SK-N-SH (cell line): ENCODE results near the gene TXNDC11. TPM values are rescaled to one million over a fixed set of nuclear protein-coding genes. Genes with fewer than 3 reads are reported as not detected.

ENCODE experiments used
- CTCF ChIA-PET: fragments of 300-600, 350-600 bp; formaldehyde crosslinking; extraction: SDS; loops from one replicate; lab custom pipeline; 2021; lab: Yijun Ruan, JAX
- POLR2A ChIA-PET: fragments of 350-600 bp; sonication (Branson Sonifier 250); formaldehyde crosslinking; extraction: SDS; loops from one replicate; lab custom pipeline; 2020; ENCODE audit warnings: antibody characterized with exemption, inconsistent platforms; lab: Yijun Ruan, JAX
- DNase-seq: peaks from one replicate; pipeline ENCODE4 v3.0.0; 2012
- H2AFZ ChIP-seq: fragments of 200-600 bp; sonication (generic); 2 replicates; pipeline ENCODE4 v1.8.1; 2016; ENCODE audit warnings: antibody characterized with exemption, mild to moderate bottlenecking, low read depth
- H3F3A ChIP-seq: fragments of 200-600 bp; sonication (generic); replicated peaks from 2 replicates; pipeline ENCODE3; 2016; ENCODE audit warnings: antibody characterized with exemption, mild to moderate bottlenecking; ENCODE audit not compliant: insufficient read depth
- H3K27ac ChIP-seq, 2 experiments: fragments of 200-500 bp in 1 of 2; fragments of 200-600 bp in 1 of 2; sonication (Bioruptor generic) in 1 of 2; sonication (generic), shearing (Covaris generic) in 1 of 2; 2 replicates each; pipeline versions ENCODE4 v1.5.1 to v1.6.1; 2014 to 2016; ENCODE audit warnings: low read depth in 2 of 2, inconsistent platforms in 1 of 2, low read length in 1 of 2, mild to moderate bottlenecking in 1 of 2, mixed read lengths in 1 of 2
- H3K27me3 ChIP-seq: fragments of 200-600 bp; sonication (generic), shearing (Covaris generic); 2 replicates; pipeline ENCODE4 v1.6.1; 2016; ENCODE audit warnings: mixed run types; ENCODE audit not compliant: insufficient read depth
- H3K36me3 ChIP-seq, 2 experiments: fragments of 200-500 bp in 1 of 2; fragments of 200-600 bp in 1 of 2; sonication (Bioruptor generic) in 1 of 2; sonication (generic) in 1 of 2; replicated peaks in 1 of 2; 2 replicates each; pipeline versions ENCODE3 to v1.5.1; 2014 to 2016; ENCODE audit warnings: low read length in 1 of 2, mild to moderate bottlenecking in 1 of 2; ENCODE audit not compliant: insufficient read depth in 2 of 2, control insufficient read depth in 1 of 2
- H3K4me1 ChIP-seq, 2 experiments: fragments of 200-500 bp in 1 of 2; fragments of 200-600 bp in 1 of 2; sonication (Bioruptor generic) in 1 of 2; sonication (generic), shearing (Covaris generic) in 1 of 2; 2 replicates each; pipeline versions ENCODE4 v1.5.1 to v1.6.1; 2014 to 2016; ENCODE audit warnings: low read depth in 1 of 2, low read length in 1 of 2, mixed run types in 1 of 2; ENCODE audit not compliant: insufficient read depth in 2 of 2, control insufficient read depth in 1 of 2
- H3K4me2 ChIP-seq: fragments of 200-600 bp; sonication (generic), shearing (Covaris generic); 2 replicates; pipeline ENCODE4 v1.6.1; 2017; ENCODE audit warnings: mixed run types
- H3K4me3 ChIP-seq, 2 experiments: fragments of 200-500 bp in 1 of 2; fragments of 200-600 bp in 1 of 2; sonication (Bioruptor generic) in 1 of 2; sonication (generic), shearing (Covaris generic) in 1 of 2; 2 replicates each; pipeline versions ENCODE4 v1.5.1 to v1.8.1; 2014 to 2016; ENCODE audit warnings: low read depth in 2 of 2, inconsistent platforms in 1 of 2, low read length in 1 of 2, mild to moderate bottlenecking in 1 of 2, mixed read lengths in 1 of 2, moderate library complexity in 1 of 2
- H3K79me2 ChIP-seq: fragments of 200-600 bp; sonication (generic); 2 replicates; pipeline ENCODE4 v1.8.1; 2017; ENCODE audit warnings: mild to moderate bottlenecking; ENCODE audit not compliant: insufficient read depth
- H3K9ac ChIP-seq: fragments of 200-600 bp; sonication (generic); 2 replicates; pipeline ENCODE4 v1.6.1; 2017; ENCODE audit warnings: mixed run types
- H3K9me2 ChIP-seq: fragments of 200-600 bp; sonication (generic); 2 replicates; pipeline ENCODE4 v1.6.1; 2017; ENCODE audit warnings: mixed run types
- H3K9me3 ChIP-seq: fragments of 200-600 bp; sonication (generic); 2 replicates; pipeline ENCODE4 v1.6.1; 2017; ENCODE audit warnings: mixed run types, mild to moderate bottlenecking, moderate library complexity
- H4K20me1 ChIP-seq: fragments of 200-600 bp; sonication (generic); 2 replicates; pipeline ENCODE4 v1.6.1; 2017; ENCODE audit warnings: mild to moderate bottlenecking, mixed run types; ENCODE audit not compliant: insufficient read depth
- CTCF ChIP-seq: fragments of 200-600 bp; sonication (generic); IDR thresholded peaks from 2 replicates; pipeline ENCODE4 v1.6.1; 2017; ENCODE audit warnings: antibody characterized with exemption, mild to moderate bottlenecking, moderate library complexity
- EZH2phosphoT487 ChIP-seq: fragments of 200-600 bp; sonication (generic); IDR thresholded peaks from 2 replicates; pipeline ENCODE4 v1.6.1; 2017; ENCODE audit warnings: low read depth, mixed run types, mild to moderate bottlenecking, antibody characterized with exemption, moderate library complexity, borderline replicate concordance
- FOXJ3 ChIP-seq: sonication (generic); formaldehyde crosslinking; IDR thresholded peaks from 2 replicates; pipeline ENCODE4 v1.5.1; 2020; ENCODE audit warnings: mild to moderate bottlenecking, missing genetic modification reagents
- GABPA ChIP-seq: IDR thresholded peaks from 2 replicates; pipeline ENCODE4 v1.4.0; 2012; ENCODE audit warnings: low read depth, mild to moderate bottlenecking
- GATA2 ChIP-seq: sonication (generic); formaldehyde crosslinking; IDR thresholded peaks from 2 replicates; pipeline ENCODE4 v1.5.0; 2020; ENCODE audit warnings: mild to moderate bottlenecking, missing genetic modification reagents
- JUND ChIP-seq: IDR thresholded peaks from 2 replicates; pipeline ENCODE4 v1.4.0; 2012
- NFIC ChIP-seq: IDR thresholded peaks from 2 replicates; pipeline ENCODE4 v1.4.0; 2012; ENCODE audit warnings: borderline replicate concordance
- RCOR1 ChIP-seq: fragments of 150-350 bp; IDR thresholded peaks from 2 replicates; pipeline ENCODE4 v1.6.1; 2017; ENCODE audit warnings: antibody characterized with exemption, low read length
- TEAD4 ChIP-seq: IDR thresholded peaks from 2 replicates; pipeline ENCODE4 v1.4.0; 2012; ENCODE audit warnings: mild to moderate bottlenecking, borderline replicate concordance; ENCODE audit not compliant: insufficient read depth
- WGBS: methylation state at CpG from one replicate; pipeline ENCODE4 v1.1.6; 2017; ENCODE audit warnings: low lambda C conversion rate; 5-methylcytosine and 5-hydroxymethylcytosine counted together
- polyA plus RNA-seq, 3 experiments: library from polyadenylated mRNA; depleted of rRNA; stranded (reverse); fragments of >200 nt; gene quantifications; 2 replicates each; pipeline ENCODE4 v1.2.3, GENCODE V29; 2012

The TXNDC11 gene
- polyA plus RNA-seq, 1 of the 3 experiments (the other 2 are of a cell fraction) = 37.0 TPM

GRCh38 chr16:11662582-11662981 lies 80.1 kb downstream of the TXNDC11 start:
- ChIA-PET CTCF (no interaction called here), POLR2A (no interaction called here)
- TF ChIP-seq JUND = no peak
- Histone ChIP-seq H3K36me3 (no peaks in the 10 kb centered on the region), H3K27ac (no peak overlapping the region), H3F3A (peaks cover 8% of the 10 kb centered on the region), H3K79me2 (no peaks in the 10 kb centered on the region), H3K9ac (no peak overlapping the region), H3K27me3 (no peaks in the 10 kb centered on the region), H3K4me2 (no peak overlapping the region), H3K9me3 (no peaks in the 10 kb centered on the region), H3K4me1 (no peaks in the 10 kb centered on the region; a peak in 1 of 4 replicates), H4K20me1 (no peaks in the 10 kb centered on the region), H3K4me3 (no peak overlapping the region), H2AFZ (no peak overlapping the region), H3K9me2 (no peaks in the 10 kb centered on the region)
- DNase-seq = no peak
- 74% methylated on average over 5 of the region's 5 CpGs for WGBS

DNA sequence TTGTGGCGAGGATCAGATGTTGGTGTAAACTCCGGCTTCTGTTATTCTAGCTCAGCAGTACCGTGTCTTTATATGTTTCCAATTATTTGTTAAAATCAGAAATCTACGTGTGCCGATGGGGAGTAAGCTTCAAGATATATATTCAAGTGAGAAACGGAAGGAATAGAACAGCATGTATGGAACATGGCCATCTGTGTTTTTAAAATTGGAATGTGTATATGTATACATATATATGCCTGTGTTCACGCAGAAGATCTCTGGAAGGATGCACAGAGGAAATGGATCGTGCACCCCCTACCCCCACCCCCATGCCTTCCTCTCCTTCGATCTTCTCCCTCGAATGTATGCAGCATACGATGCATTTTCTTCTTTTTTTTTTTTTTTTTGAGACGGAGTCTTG lies 82.1 kb downstream of the TXNDC11 start:
- H3K9ac ChIP-seq = no peak overlapping the region
- TF ChIP-seq GABPA (no peak), CTCF (no peak), GATA2 (CRISPR knock-in tag) (no peak), NFIC (no peak), FOXJ3 (no peak), TEAD4 (no peak), EZH2phosphoT487 (no peak), RCOR1 (no peak)
- TF ChIP-seq, all 33 proteins: peak for 0
- no peak for DNase-seq
- Histone ChIP-seq H3K4me2 (no peak overlapping the region), H3K4me1 (no peaks in the 10 kb centered on the region; a peak in 1 of 4 replicates), H2AFZ (no peak overlapping the region), H3K4me3 (no peak overlapping the region), H3K79me2 (no peaks in the 10 kb centered on the region), H3K9me3 (no peaks in the 10 kb centered on the region), H4K20me1 (no peaks in the 10 kb centered on the region), H3K27ac (no peak overlapping the region), H3K9me2 (no peaks in the 10 kb centered on the region), H3K27me3 (no peaks in the 10 kb centered on the region), H3K36me3 (no peaks in the 10 kb centered on the region), H3F3A (no peaks in the 10 kb centered on the region)
- ChIA-PET POLR2A (no interaction called here), CTCF (interaction anchor here (1.1 to 3.2 kb wide), 4 partner anchors 15 to 128 kb away, joined by 3 to 13 read pairs (median 5); no protein-coding TSS in a partner anchor)
- WGBS = 84% methylated on average over 12 of the region's 12 CpGs
